Measurements from ENCODE around the gene CEP131.
"Not testable (repeated sequence)": the region's sequence is repeated elsewhere in the genome, so short reads cannot be mapped to it uniquely, and the experiment has no call there.

CEP131 gene

GRCh38 chr17:81238490-81238814 lies 15.7 kb upstream of the CEP131 start:
- FAIRE-seq = no peak

- no peak for FAIRE-seq
These were observed 15.1 kb upstream of the CEP131 start for GRCh38 chr17:81237591-81238489.

- no peak for FAIRE-seq
These were observed 14.0 kb upstream of the CEP131 start for GRCh38 chr17:81236784-81237183.

GRCh38 chr17:81235822-81236740 lies 13.3 kb upstream of the CEP131 start:
- FAIRE-seq = no peak

GRCh38 chr17:81234940-81235821 lies 12.4 kb upstream of the CEP131 start:
- FAIRE-seq = no peak

- FAIRE-seq = no peak
These were observed 11.7 kb upstream of the CEP131 start for GRCh38 chr17:81234506-81234855.

- FAIRE-seq = no peak
These were observed 11.2 kb upstream of the CEP131 start for GRCh38 chr17:81233811-81234505.

- FAIRE-seq = no peak
These were observed 10.6 kb upstream of the CEP131 start for GRCh38 chr17:81233316-81233715.

GRCh38 chr17:81232616-81233241 lies 10.0 kb upstream of the CEP131 start:
- no peak for FAIRE-seq

- FAIRE-seq = no peak
These were observed 9.2 kb upstream of the CEP131 start for GRCh38 chr17:81231766-81232581.

GRCh38 chr17:81231121-81231645 lies 8.4 kb upstream of the CEP131 start:
- FAIRE-seq = no peak

- no peak for FAIRE-seq
These were observed 7.5 kb upstream of the CEP131 start for GRCh38 chr17:81230043-81230820.

- no peak for FAIRE-seq
These were observed 6.8 kb upstream of the CEP131 start for GRCh38 chr17:81229666-81229920.

- FAIRE-seq = no peak
These were observed 6.3 kb upstream of the CEP131 start for GRCh38 chr17:81228834-81229665.

GRCh38 chr17:81228420-81228819 lies 5.7 kb upstream of the CEP131 start:
- no peak for FAIRE-seq

- not testable (repeated sequence) for FAIRE-seq
These were observed 4.9 kb upstream of the CEP131 start for GRCh38 chr17:81227630-81228029.

GRCh38 chr17:81223762-81224130 lies 981 bp upstream of the CEP131 start:
- FAIRE-seq = no peak

- no peak for FAIRE-seq
These were observed 202 bp downstream of the CEP131 start for GRCh38 chr17:81222620-81222905.

- FAIRE-seq = no peak
These were observed 734 bp downstream of the CEP131 start for GRCh38 chr17:81221842-81222619.

Measured in G401.6 (cell line).